ENCODE results near the gene OR2A5. TPM values are rescaled to one million over a fixed set of nuclear protein-coding genes. Genes with fewer than 3 reads are reported as not detected.
"Not testable (repeated sequence)": the region's sequence is repeated elsewhere in the genome, so short reads cannot be mapped to it uniquely, and the experiment has no call there.

The OR2A5 gene
- total RNA-seq, 1 experiment from 2014 or later: not detected

DNA sequence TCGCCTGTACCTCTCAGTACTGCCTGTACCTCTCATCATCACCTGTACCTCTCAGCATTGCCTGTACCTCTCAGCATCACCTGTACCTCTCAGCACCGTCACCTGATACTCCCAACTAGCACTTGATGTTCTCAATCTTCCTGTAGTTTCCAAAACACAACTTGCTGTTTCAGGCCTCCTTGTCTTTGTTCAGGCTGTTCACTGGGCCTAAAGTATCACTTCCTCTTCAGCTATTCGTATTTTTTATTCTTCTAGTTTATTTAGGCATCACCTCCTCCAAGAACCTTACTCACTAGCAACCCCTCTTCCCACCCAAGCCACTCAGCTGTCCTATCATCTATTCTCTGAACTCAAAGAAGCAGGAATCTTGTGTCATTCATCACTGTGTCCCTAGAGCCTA is 24.5 kb upstream of the OR2A5 start:
- Histone ChIP-seq H3K27me3 (0 out of 2 replicates have a peak, but pooled peaks cover 5% of the 10 kb centered on the region), H3K9me3 (replicated peaks) (no peaks in the 10 kb centered on the region), H3K36me3 (no peaks in the 10 kb centered on the region), H3K4me3 (no peak overlapping the region), H3K27ac (no peak overlapping the region), H3K4me1 (peaks cover 8% of the 10 kb centered on the region)
- no peak for DNase-seq

DNA sequence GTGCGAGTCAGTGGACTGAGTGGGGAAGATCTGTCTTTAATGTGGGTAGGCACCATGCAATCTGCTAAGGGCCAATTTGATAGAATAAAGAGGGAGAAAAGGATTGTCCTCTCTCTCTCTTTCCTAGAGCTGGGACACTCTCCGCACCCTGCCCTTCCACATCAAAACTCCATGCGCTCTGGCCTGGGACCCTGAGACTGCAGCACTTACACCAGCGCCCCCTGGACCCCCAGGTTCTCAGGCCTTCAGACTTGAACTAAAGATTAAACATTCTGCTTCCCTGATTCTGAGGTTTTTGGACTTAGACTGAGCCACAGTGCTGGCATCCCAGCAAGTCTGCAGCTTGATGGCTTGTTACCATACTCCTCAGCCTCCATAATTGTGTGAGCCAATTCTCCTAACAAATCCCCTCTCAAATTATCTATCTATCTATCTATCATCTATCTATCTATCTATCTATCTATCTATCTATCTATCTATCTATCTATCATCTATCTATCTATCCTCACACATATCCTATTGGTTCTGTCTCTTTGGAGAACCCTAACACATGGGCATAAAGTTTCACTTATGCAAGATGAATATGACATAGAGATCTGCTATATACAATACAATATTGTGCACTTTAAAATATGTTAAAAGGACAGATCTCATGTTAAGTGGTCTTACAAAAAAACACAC is 22.4 kb upstream of the OR2A5 start:
- no peaks in the 10 kb centered on the region for H3K9me3 ChIP-seq (replicated peaks)
- H3K27ac ChIP-seq: no peak overlapping the region
- no peak overlapping the region for H3K4me3 ChIP-seq
- H3K36me3 ChIP-seq: no peaks in the 10 kb centered on the region
- no peak for DNase-seq
- H3K4me1 ChIP-seq: no peaks in the 10 kb centered on the region
- H3K27me3 ChIP-seq: 0 out of 2 replicates have a peak, but pooled peaks cover 5% of the 10 kb centered on the region

DNA sequence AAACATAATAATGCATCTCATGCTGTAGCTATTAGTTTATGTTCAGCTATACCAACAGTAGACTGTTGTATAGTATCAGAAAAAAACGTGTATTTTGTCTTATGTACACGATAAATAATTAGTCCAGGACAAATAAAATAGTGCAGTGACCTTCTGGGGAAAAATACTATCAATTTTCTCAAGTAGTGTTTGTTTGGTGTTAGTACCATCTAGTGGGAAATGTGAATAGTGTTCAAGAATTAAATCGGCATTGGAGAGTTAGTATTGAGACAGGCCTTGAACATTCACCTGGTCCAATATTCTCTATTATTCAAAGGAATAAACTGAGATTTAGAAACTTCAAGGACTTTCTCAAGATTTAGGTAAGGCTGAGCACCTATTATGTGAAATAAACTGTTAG is 21.7 kb upstream of the OR2A5 start:
- no peaks in the 10 kb centered on the region for H3K4me1 ChIP-seq
- no peaks in the 10 kb centered on the region for H3K9me3 ChIP-seq (replicated peaks)
- no peak overlapping the region for H3K4me3 ChIP-seq
- 0 out of 2 replicates have a peak, but pooled peaks cover 5% of the 10 kb centered on the region for H3K27me3 ChIP-seq
- H3K27ac ChIP-seq: no peak overlapping the region
- H3K36me3 ChIP-seq: no peaks in the 10 kb centered on the region
- peak in 1 of 2 experiments; percentile 34 for DNase-seq

DNA sequence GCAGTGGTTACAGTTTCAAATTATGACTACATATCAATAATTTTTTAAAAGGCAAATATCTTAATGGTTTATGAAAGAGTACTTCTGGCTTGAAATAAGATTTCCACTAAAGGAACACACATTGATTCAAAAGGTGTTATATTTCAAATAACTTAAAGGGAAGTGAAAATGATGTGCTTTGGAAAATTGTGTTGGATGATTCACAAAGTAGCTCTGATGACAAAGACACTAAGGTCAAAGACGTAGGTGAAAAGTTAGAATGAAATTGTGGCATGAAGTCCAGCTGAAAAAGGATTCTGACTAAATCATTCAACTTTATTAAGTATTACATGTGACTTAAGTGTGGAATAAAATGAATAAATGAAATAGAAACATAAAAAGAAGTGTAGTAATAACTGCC is 20.8 kb upstream of the OR2A5 start:
- no peak for DNase-seq
- no peaks in the 10 kb centered on the region for H3K9me3 ChIP-seq (replicated peaks)
- no peaks in the 10 kb centered on the region for H3K4me1 ChIP-seq

DNA sequence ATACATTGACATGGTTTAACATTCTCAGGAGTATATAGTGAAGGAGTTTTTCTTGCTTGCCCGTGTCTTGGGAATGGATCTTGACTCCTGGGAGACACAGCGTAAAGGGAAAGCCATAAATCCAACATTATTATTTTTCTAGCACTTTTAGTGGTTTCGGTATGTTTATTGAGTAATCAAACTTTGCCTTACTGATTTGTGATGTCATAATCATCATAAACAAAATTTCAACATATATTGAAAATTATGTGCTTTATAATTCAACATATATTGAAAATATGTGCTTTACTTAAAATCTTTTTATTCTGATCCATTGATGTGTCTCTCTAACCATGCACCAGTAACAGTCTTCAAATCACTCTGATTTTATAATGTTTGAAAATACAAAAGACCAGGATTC is 20.2 kb upstream of the OR2A5 start:
- DNase-seq: no peak
- Histone ChIP-seq H3K27ac (no peak overlapping the region), H3K4me3 (no peak overlapping the region), H3K27me3 (0 out of 2 replicates have a peak, but pooled peaks cover 5% of the 10 kb centered on the region), H3K36me3 (no peaks in the 10 kb centered on the region), H3K4me1 (no peaks in the 10 kb centered on the region), H3K9me3 (replicated peaks) (no peaks in the 10 kb centered on the region)

More for the DNA sequence above, 20.8 kb upstream of the OR2A5 start:
- no peaks in the 10 kb centered on the region for H3K36me3 ChIP-seq
- no peak overlapping the region for H3K27ac ChIP-seq
- 0 out of 2 replicates have a peak, but pooled peaks cover 5% of the 10 kb centered on the region for H3K27me3 ChIP-seq
- no peak overlapping the region for H3K4me3 ChIP-seq

DNA sequence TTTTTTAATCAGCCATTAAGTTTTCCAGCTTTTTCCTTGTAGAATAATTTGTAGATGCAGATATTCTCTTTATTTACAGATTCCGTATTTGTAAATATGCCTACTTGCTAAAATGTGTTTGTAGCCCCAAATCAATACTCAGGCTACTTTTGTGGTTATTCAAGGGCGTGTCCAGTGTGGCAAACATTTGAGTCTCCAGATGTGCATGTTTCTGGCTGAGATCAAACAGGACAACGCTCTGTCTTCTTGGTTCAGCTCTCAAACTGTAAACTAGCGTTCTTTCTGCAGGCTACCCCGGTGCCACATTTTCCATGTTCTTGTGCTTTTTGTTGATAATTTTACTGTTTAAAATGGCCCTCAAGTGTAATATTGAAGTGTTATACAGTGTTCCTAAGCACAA is 16.2 kb upstream of the OR2A5 start:
- no peak overlapping the region for H3K27ac ChIP-seq
- no peaks in the 10 kb centered on the region for H3K36me3 ChIP-seq
- H3K4me3 ChIP-seq: no peak overlapping the region
- DNase-seq: no peak
- H3K9me3 ChIP-seq (replicated peaks): no peaks in the 10 kb centered on the region
- H3K27me3 ChIP-seq: no peaks in the 10 kb centered on the region
- H3K4me1 ChIP-seq: no peaks in the 10 kb centered on the region

DNA sequence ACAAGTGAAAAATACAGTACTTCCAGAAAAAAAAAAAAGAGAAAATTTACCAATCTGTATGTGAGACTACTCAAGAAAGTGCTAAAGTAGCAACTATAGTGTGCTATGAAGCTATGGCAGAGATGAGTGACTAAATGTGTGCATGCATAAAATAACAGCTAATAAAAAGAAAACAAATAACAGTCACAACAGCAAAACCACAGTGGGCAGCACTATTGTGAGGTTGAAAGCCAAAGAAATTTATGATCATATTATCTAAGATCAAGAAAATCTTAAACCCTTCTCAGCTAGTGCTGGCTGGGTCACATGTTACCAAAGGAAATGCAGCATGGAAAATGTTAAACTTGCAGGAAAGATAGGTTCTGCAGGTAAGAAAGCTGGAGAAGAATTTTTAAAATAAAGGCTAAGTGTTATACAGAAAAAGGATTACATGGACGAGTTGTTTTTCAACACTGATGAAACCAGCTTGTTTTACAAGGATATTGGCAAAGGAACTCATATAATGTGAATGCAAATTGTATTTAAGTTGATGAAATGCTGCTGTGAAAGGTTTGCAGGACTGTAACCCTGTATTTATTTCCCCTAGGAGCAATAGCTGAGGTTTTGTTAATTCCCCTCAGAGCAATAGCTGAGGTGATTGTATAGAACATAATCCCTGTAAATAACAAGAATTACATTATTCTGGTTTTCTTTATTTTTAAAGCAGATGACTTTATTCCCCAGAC is 15.6 kb upstream of the OR2A5 start:
- H3K4me3 ChIP-seq: no peak overlapping the region
- no peak overlapping the region for H3K27ac ChIP-seq
- no peaks in the 10 kb centered on the region for H3K27me3 ChIP-seq
- H3K9me3 ChIP-seq (replicated peaks): no peaks in the 10 kb centered on the region
- no peaks in the 10 kb centered on the region for H3K36me3 ChIP-seq
- H3K4me1 ChIP-seq: no peaks in the 10 kb centered on the region
- no peak for DNase-seq

DNA sequence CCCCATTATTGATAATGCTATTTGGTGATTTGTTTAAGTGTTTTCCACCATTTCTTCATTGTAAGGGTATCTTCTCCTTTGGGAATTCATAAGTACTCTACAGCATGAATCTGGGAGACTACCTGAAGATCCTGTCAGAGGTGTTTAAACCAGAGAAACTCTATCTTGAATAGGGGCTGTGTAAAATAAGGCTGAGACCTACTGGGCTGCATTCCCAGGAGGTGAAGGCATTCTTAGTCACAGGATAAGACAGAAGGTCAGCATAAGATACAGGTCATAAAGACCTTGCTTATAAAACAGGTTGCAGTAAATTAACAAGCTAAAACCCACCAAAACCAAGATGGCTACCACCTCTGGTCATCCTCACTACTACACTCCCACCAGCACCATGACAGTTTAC is 13.4 kb upstream of the OR2A5 start:
- no peaks in the 10 kb centered on the region for H3K4me1 ChIP-seq
- H3K27ac ChIP-seq: no peak overlapping the region
- no peaks in the 10 kb centered on the region for H3K9me3 ChIP-seq (replicated peaks)
- H3K4me3 ChIP-seq: no peak overlapping the region
- H3K27me3 ChIP-seq: no peaks in the 10 kb centered on the region
- DNase-seq: no peak
- H3K36me3 ChIP-seq: no peaks in the 10 kb centered on the region

DNA sequence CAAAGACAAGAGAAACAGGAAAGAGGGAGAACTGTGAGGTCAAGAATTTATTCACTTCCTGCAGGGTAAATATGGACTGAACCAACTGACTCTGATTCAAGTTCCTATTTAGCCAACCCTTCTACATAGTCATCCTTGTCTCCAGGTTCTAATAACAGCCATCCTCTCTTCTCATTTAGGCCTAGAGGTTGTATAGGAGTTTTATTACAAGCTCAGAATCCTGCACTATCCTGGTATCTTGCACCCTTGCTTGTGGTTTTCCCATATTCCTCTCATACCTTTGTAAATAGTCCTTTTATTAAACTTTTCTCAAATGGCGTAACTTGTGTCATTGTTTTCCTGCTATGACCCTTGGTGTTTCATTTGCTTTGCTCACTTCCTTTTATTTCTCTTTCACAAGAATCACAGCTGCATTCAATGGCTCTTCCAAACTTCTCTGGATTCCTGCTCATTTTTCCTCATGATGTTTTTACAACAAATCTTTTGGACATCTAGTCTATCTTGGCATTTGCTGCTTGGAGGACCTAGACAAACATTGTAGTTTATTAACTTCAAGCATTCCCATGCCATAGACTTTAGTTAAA is 12.4 kb upstream of the OR2A5 start:
- no peak for DNase-seq
- no peaks in the 10 kb centered on the region for H3K9me3 ChIP-seq (replicated peaks)
- no peaks in the 10 kb centered on the region for H3K36me3 ChIP-seq
- H3K4me3 ChIP-seq: no peak overlapping the region
- H3K4me1 ChIP-seq: no peaks in the 10 kb centered on the region
- H3K27ac ChIP-seq: no peak overlapping the region
- H3K27me3 ChIP-seq: no peaks in the 10 kb centered on the region

DNA sequence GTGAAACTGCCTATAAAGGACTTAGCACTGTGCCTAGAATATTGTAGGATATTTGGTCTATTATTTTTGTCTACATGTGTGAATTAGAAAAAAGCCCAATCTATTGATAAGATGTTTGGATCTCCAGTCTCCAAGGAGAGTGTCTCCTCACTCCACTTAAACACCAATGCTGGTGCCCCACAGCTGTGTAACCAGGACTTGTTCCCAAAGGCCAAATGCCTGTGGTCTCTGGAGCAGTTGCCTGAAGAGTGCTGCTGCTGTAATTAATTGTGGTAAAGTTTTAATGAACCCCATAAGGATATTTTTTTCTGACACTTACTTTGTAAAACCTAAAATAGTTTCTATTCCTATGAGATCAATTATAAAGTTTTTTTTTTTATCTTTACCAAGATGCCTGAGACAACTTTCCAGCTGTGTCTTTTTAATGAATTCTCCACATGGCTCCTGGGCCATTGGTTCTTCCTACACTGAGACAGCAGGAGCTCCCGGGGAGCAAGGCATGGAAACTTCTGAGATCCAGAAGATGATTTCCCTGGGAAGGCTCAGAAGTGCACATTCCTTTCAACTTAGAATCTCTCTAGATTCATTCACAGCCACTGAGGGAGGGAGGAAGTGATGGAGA is 11.2 kb upstream of the OR2A5 start:
- Histone ChIP-seq H3K4me3 (no peak overlapping the region), H3K9me3 (replicated peaks) (no peaks in the 10 kb centered on the region), H3K36me3 (no peaks in the 10 kb centered on the region), H3K27me3 (no peaks in the 10 kb centered on the region), H3K4me1 (no peaks in the 10 kb centered on the region), H3K27ac (no peak overlapping the region)
- no peak for DNase-seq

DNA sequence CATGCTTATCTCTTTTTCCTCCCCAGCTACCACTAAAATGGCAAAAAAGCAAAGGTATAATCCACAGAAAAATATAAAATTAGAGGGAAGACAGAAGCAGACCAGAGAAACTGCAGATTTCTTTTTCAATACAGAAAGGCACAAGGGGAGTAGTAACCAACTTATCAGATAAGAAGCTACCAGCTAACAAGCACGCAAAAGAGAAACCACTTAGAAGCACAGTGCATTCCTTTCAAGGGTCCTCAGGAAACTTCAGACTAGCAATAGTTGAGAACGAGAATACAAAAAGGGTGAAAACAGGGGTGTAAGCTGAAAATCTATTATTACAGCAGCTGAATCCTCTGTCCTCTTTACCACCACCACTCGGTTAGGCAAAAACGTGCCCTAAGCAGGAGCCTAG is 9.9 kb upstream of the OR2A5 start:
- Histone ChIP-seq H3K36me3 (no peaks in the 10 kb centered on the region), H3K4me1 (no peaks in the 10 kb centered on the region), H3K27ac (no peak overlapping the region), H3K4me3 (no peak overlapping the region), H3K9me3 (replicated peaks) (no peaks in the 10 kb centered on the region), H3K27me3 (no peaks in the 10 kb centered on the region)
- no peak for DNase-seq

DNA sequence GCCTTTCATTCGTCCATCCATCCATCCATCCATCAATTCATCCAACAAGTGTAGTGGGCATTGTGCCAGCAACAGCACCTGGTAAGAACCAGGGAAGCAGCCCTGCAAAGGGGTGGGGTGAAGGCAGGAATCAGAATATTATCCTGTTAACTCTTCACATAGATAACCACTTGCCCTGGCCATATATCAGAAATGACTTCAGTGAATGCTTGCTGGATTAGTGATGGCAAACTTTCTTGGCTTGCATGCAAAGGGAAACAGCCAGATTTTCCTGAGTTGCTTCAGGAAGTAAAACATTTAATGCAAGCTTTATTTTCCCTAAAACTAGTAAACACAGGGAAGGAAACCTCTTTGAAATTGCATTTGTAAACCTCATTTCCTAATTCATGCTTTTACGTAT is 743 bp downstream of the OR2A5 start:
- no peaks in the 10 kb centered on the region for H3K4me1 ChIP-seq
- no peak overlapping the region for H3K4me3 ChIP-seq
- H3K27me3 ChIP-seq: peaks cover 3% of the 10 kb centered on the region; the same call in 1 of the 2 replicates
- no peak for DNase-seq
- H3K36me3 ChIP-seq: no peaks in the 10 kb centered on the region
- no peak overlapping the region for H3K27ac ChIP-seq
- H3K9me3 ChIP-seq (replicated peaks): peaks cover 3% of the 10 kb centered on the region; the same call in 1 of the 2 replicates

DNA sequence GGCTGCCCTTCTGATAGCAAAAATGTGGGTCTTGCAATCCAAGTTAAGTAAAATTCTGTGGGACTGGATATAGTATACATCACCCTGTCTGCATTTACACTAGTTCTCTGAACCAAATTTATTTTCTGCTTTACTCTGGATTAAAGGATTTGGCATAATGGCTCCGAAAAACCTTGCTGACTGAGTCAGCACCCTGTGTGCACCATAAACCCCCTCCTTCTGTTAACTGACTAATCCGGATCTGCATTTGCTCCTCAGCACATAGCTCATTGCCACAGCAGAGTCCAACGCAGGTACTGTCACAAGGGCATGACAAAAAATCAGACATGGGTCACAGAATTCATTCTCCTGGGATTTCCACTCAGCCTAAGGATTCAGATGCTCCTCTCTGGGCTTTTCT is 1.3 kb downstream of the OR2A5 start:
- Histone ChIP-seq H3K9me3 (replicated peaks) (no peaks in the 10 kb centered on the region), H3K4me1 (no peaks in the 10 kb centered on the region), H3K4me3 (no peak overlapping the region), H3K36me3 (no peaks in the 10 kb centered on the region), H3K27ac (no peak overlapping the region), H3K27me3 (peaks cover 9% of the 10 kb centered on the region; the same call in 1 of the 2 replicates)
- DNase-seq: no peak

DNA sequence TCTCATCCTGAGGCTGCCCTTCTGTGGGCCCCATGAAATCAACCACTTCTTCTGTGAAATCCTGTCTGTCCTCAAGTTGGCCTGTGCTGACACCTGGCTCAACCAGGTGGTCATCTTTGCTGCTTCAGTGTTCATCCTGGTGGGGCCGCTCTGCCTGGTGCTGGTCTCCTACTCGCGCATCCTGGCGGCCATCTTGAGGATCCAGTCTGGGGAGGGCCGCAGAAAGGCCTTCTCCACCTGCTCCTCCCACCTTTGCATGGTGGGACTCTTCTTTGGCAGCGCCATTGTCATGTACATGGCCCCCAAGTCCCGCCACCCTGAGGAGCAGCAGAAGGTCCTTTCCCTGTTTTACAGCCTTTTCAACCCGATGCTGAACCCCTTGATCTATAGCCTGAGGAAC is 2.1 kb downstream of the OR2A5 start:
- not testable (repeated sequence) for H3K36me3 ChIP-seq; H3K27ac ChIP-seq; H3K4me1 ChIP-seq; H3K4me3 ChIP-seq; DNase-seq; H3K9me3 ChIP-seq (replicated peaks)
- peaks cover 10% of the 10 kb centered on the region; the same call in 1 of the 2 replicates for H3K27me3 ChIP-seq

DNA sequence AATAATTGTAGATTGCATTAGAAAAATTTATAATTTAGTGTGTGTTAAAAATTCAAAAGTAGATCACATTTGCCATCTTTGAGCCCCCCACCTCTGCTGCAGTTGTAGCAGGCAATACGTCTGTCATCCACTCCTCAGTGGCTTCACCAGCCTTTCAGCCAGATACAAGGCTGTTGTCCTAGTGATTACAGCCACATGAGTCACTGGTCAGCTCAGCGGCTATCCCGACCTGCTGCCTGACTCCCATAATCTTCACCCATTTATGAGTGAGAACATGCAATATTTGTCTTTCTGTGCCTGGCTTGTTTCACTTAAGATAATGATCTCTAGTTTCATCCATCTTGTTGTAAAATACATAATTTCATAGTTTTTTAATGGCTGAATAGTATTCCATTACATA is 9.2 kb downstream of the OR2A5 start:
- Histone ChIP-seq H3K4me3 (no peak overlapping the region), H3K9me3 (replicated peaks) (no peaks in the 10 kb centered on the region), H3K36me3 (no peaks in the 10 kb centered on the region), H3K27me3 (peaks cover 7% of the 10 kb centered on the region; the same call in 1 of the 2 replicates), H3K27ac (no peak overlapping the region), H3K4me1 (no peaks in the 10 kb centered on the region)
- no peak for DNase-seq
